ENCODE results near the gene GON7.
A peak's percentile ranks its signal among the peaks of the same experiment; 100 is the strongest.
"Not testable (repeated sequence)": the region's sequence is repeated elsewhere in the genome, so short reads cannot be mapped to it uniquely, and the experiment has no call there.

Gene GON7

GRCh38 chr14:93240678-93241000 is 33.8 kb upstream of the GON7 start:
- no peak overlapping the region for H3K4me3 ChIP-seq (ENCODE audit: severe bottlenecking)
- ATAC-seq (ENCODE audit: low read depth): peak; percentile 26
- peak overlapping the region; percentile 56 for H3K27ac ChIP-seq (ENCODE audit: poor library complexity, severe bottlenecking)

DNA sequence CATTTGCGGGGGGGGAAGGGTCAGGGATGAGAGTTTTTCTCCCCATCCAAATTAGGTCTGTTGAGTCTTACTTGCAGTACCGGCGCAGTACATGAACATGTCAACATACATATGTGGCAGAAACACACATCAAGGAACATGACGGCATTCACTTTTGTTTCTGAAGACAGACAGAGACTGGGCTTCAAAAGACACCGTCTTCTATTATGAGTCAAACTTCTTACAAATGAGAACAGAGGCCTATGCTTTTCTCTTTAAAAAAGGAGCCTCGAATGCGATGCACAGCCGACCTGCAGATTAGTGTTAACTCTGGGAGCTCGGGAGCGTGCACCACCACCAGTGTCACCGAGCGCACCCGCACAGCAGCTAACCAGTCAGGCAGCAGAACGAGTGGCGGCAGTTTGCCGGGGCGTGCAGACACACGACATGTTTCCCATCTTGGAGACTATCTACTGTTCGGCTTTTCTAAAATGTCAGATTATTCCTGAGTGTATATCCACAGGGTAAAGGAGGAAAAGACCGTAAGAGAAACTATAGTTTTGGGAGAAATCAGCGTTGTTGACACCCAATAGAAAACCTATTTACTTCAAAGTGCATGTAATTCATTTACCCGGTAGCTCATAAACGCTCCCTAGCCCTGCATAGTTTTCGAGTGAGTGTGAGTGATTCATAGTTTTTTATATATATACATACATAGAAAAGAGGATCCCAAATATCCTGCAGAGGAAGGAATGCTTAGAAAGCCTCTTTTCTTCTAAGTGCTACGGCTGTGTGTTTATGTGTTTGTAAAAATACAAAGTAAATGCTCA is 33.2 kb upstream of the GON7 start:
- no peak overlapping the region for H3K4me3 ChIP-seq (ENCODE audit: severe bottlenecking)
- H3K9me3 ChIP-seq (ENCODE audit: severe bottlenecking): no peaks in the 10 kb centered on the region
- peak; percentile 98 for ATAC-seq (ENCODE audit: low read depth)
- H3K27ac ChIP-seq (ENCODE audit: poor library complexity, severe bottlenecking): peak overlapping the region; percentile 56
- TF ChIP-seq, protein P1, sequence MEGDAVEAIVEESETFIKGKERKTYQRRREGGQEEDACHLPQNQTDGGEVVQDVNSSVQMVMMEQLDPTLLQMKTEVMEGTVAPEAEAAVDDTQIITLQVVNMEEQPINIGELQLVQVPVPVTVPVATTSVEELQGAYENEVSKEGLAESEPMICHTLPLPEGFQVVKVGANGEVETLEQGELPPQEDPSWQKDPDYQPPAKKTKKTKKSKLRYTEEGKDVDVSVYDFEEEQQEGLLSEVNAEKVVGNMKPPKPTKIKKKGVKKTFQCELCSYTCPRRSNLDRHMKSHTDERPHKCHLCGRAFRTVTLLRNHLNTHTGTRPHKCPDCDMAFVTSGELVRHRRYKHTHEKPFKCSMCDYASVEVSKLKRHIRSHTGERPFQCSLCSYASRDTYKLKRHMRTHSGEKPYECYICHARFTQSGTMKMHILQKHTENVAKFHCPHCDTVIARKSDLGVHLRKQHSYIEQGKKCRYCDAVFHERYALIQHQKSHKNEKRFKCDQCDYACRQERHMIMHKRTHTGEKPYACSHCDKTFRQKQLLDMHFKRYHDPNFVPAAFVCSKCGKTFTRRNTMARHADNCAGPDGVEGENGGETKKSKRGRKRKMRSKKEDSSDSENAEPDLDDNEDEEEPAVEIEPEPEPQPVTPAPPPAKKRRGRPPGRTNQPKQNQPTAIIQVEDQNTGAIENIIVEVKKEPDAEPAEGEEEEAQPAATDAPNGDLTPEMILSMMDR (IDR thresholded peaks at IDR 0.05; ENCODE audit: poor library complexity, severe bottlenecking): no peak
- no peak for DNase-seq (ENCODE audit: low spot score)
- peaks cover 37% of the 10 kb centered on the region for H3K36me3 ChIP-seq (ENCODE audit: low read depth)
- H3K4me1 ChIP-seq (ENCODE audit: insufficient read depth, poor library complexity, severe bottlenecking): peaks cover 12% of the 10 kb centered on the region
- H3K27me3 ChIP-seq (ENCODE audit: insufficient read depth, poor library complexity, severe bottlenecking): no peaks in the 10 kb centered on the region

More at GRCh38 chr14:93240678-93241000, 33.8 kb upstream of the GON7 start:
- TF ChIP-seq, protein P1 (IDR thresholded peaks at IDR 0.05; ENCODE audit: poor library complexity, severe bottlenecking): no peak
- H3K9me3 ChIP-seq (ENCODE audit: severe bottlenecking): no peaks in the 10 kb centered on the region
- peaks cover 42% of the 10 kb centered on the region for H3K36me3 ChIP-seq (ENCODE audit: low read depth)
- peaks cover 12% of the 10 kb centered on the region for H3K4me1 ChIP-seq (ENCODE audit: insufficient read depth, poor library complexity, severe bottlenecking)
- no peaks in the 10 kb centered on the region for H3K27me3 ChIP-seq (ENCODE audit: insufficient read depth, poor library complexity, severe bottlenecking)
- no peak for DNase-seq (ENCODE audit: low spot score)

GRCh38 chr14:93234798-93235197 is 27.9 kb upstream of the GON7 start:
- Histone ChIP-seq H3K9me3 (ENCODE audit: severe bottlenecking) (no peaks in the 10 kb centered on the region), H3K4me3 (ENCODE audit: severe bottlenecking) (no peak overlapping the region), H3K4me1 (ENCODE audit: insufficient read depth, poor library complexity, severe bottlenecking) (peaks cover 2% of the 10 kb centered on the region), H3K36me3 (ENCODE audit: low read depth) (peaks cover 4% of the 10 kb centered on the region; the same call in 1 of the 2 replicates), H3K27ac (ENCODE audit: poor library complexity, severe bottlenecking) (no peak overlapping the region), H3K27me3 (ENCODE audit: insufficient read depth, poor library complexity, severe bottlenecking) (no peaks in the 10 kb centered on the region)
- DNase-seq (ENCODE audit: low spot score) (peak; percentile 87), ATAC-seq (ENCODE audit: low read depth) (peak; percentile 74)
- TF ChIP-seq, protein P1 (IDR thresholded peaks at IDR 0.05; ENCODE audit: poor library complexity, severe bottlenecking): no peak

GRCh38 chr14:93233078-93233477 is 26.2 kb upstream of the GON7 start:
- H3K27me3 ChIP-seq (ENCODE audit: insufficient read depth, poor library complexity, severe bottlenecking); H3K4me3 ChIP-seq (ENCODE audit: severe bottlenecking); ATAC-seq (ENCODE audit: low read depth); DNase-seq (ENCODE audit: low spot score); H3K36me3 ChIP-seq (ENCODE audit: low read depth); H3K27ac ChIP-seq (ENCODE audit: poor library complexity, severe bottlenecking); H3K4me1 ChIP-seq (ENCODE audit: insufficient read depth, poor library complexity, severe bottlenecking); H3K9me3 ChIP-seq (ENCODE audit: severe bottlenecking): not testable (repeated sequence)

GRCh38 chr14:93232159-93232558 is 25.3 kb upstream of the GON7 start:
- TF ChIP-seq, protein P1 (IDR thresholded peaks at IDR 0.05; ENCODE audit: poor library complexity, severe bottlenecking): no peak
- H3K36me3 ChIP-seq (ENCODE audit: low read depth): peaks cover 17% of the 10 kb centered on the region
- H3K4me1 ChIP-seq (ENCODE audit: insufficient read depth, poor library complexity, severe bottlenecking): no peaks in the 10 kb centered on the region
- H3K9me3 ChIP-seq (ENCODE audit: severe bottlenecking): no peaks in the 10 kb centered on the region
- no peak overlapping the region for H3K4me3 ChIP-seq (ENCODE audit: severe bottlenecking)
- H3K27me3 ChIP-seq (ENCODE audit: insufficient read depth, poor library complexity, severe bottlenecking): no peaks in the 10 kb centered on the region
- ATAC-seq (ENCODE audit: low read depth) (no peak), DNase-seq (ENCODE audit: low spot score) (no peak)
- no peak overlapping the region for H3K27ac ChIP-seq (ENCODE audit: poor library complexity, severe bottlenecking)
